Upper lobe of right lung (tissue), 1 donor: ENCODE results near the gene TIGD2. TPM values are rescaled to one million over a fixed set of nuclear protein-coding genes. Genes with fewer than 3 reads are reported as not detected.

ENCODE experiments used
- ATAC-seq: fragments of 200-7000 bp; cut with Tn5 transposase; one replicate; pipeline ENCODE4 v1.9.1; 2020; ENCODE audit warnings: mild to moderate bottlenecking, moderate library complexity
- DNase-seq: peaks from one replicate; pipeline ENCODE4 v3.0.0-alpha.2; 2020
- H3K27ac ChIP-seq: fragments of 200-600 bp; one replicate; pipeline ENCODE4 v1.8.0; 2022
- H3K27me3 ChIP-seq: fragments of 200-600 bp; one replicate; pipeline ENCODE4 v1.8.0; 2022; ENCODE audit warnings: mild to moderate bottlenecking
- H3K36me3 ChIP-seq: fragments of 200-600 bp; one replicate; pipeline ENCODE4 v1.8.0; 2022
- H3K4me1 ChIP-seq: fragments of 200-600 bp; one replicate; pipeline ENCODE4 v1.8.0; 2022
- H3K4me3 ChIP-seq: fragments of 200-600 bp; one replicate; pipeline ENCODE4 v1.8.0; 2022; ENCODE audit warnings: mild to moderate bottlenecking
- H3K9me3 ChIP-seq: fragments of 200-600 bp; one replicate; pipeline ENCODE4 v1.8.0; 2022
- intact Hi-C: fragments of 100-400 bp; cut with DNase I; formaldehyde crosslinking; loops from one replicate; pipeline ENCODE4 v1.11.0; 2022
- total RNA-seq: library from RNA; stranded (reverse); fragmentation: NEBNext Ultra II Directional; extraction: Animal tissue kit (Norgen Biotek cat#: 25700); gene quantifications from one replicate; pipeline ENCODE4 v1.2.1, GENCODE V29; 2021
- TF ChIP-seq, protein P1 (sequence below): fragments of 200-600 bp; IDR thresholded peaks from one replicate; pipeline ENCODE4 v1.8.0; 2022; ENCODE audit warnings: antibody characterized with exemption
- donor health status: DM: no; HTN: yes; CAD: no; lungs with severe emphysema.

The TIGD2 gene
- total RNA-seq, 1 donor from 2014 or later, result 5.1 TPM

DNA sequence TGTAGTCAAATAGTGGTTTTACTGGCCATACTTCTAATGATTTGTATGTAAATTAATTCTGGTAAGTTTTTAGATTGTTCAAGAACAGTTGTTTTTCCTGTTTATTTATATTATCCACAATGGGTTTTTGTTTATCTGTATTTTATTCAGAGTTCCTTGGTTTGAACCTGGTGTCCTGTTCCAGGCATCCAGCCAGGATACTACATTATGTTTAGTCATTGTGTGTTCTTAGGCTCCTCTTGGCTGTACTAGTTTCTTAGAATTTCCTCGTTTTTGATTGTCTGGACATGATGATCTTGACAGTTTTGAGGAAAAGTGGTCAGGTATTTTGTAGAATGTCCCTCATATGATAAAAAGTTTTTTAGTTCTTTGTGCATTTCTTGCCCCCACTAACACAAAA, 7.8 kb downstream of the TIGD2 start:
- no peak for ATAC-seq
- no peaks in the 10 kb centered on the region for H3K27me3 ChIP-seq
- no peaks in the 10 kb centered on the region for H3K4me1 ChIP-seq
- H3K27ac ChIP-seq, result no peak overlapping the region
- H3K9me3 ChIP-seq, result no peaks in the 10 kb centered on the region
- H3K4me3 ChIP-seq, result no peak overlapping the region
- intact Hi-C loops, result no loop called here
- H3K36me3 ChIP-seq, result no peaks in the 10 kb centered on the region
- TF ChIP-seq, protein P1, sequence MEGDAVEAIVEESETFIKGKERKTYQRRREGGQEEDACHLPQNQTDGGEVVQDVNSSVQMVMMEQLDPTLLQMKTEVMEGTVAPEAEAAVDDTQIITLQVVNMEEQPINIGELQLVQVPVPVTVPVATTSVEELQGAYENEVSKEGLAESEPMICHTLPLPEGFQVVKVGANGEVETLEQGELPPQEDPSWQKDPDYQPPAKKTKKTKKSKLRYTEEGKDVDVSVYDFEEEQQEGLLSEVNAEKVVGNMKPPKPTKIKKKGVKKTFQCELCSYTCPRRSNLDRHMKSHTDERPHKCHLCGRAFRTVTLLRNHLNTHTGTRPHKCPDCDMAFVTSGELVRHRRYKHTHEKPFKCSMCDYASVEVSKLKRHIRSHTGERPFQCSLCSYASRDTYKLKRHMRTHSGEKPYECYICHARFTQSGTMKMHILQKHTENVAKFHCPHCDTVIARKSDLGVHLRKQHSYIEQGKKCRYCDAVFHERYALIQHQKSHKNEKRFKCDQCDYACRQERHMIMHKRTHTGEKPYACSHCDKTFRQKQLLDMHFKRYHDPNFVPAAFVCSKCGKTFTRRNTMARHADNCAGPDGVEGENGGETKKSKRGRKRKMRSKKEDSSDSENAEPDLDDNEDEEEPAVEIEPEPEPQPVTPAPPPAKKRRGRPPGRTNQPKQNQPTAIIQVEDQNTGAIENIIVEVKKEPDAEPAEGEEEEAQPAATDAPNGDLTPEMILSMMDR, result no peak
- DNase-seq, result no peak

DNA sequence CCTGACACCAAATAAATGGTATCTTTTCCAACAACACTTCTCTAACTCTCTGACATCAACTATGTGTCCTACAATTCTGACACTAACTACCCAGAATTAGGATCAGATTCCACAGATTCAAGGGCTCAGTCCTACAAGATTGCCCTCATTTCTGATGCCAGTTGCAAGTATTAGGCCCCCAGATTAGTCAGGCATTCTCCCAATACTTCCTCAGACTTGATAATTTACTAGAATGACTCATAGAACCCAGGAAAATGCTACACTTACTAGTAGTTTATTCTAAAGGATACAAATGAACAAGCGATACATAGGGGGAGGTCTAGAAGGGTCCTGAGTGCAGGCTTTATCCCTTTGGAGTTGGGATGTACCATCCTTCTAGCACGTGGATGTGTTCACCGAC, 8.5 kb downstream of the TIGD2 start:
- Histone ChIP-seq H3K36me3 (no peaks in the 10 kb centered on the region), H3K9me3 (no peaks in the 10 kb centered on the region), H3K4me1 (no peaks in the 10 kb centered on the region), H3K4me3 (no peak overlapping the region), H3K27me3 (no peaks in the 10 kb centered on the region), H3K27ac (no peak overlapping the region)
- ATAC-seq (no peak), DNase-seq (no peak)
- intact Hi-C loops, result no loop called here
- TF ChIP-seq, protein P1, result no peak

DNA sequence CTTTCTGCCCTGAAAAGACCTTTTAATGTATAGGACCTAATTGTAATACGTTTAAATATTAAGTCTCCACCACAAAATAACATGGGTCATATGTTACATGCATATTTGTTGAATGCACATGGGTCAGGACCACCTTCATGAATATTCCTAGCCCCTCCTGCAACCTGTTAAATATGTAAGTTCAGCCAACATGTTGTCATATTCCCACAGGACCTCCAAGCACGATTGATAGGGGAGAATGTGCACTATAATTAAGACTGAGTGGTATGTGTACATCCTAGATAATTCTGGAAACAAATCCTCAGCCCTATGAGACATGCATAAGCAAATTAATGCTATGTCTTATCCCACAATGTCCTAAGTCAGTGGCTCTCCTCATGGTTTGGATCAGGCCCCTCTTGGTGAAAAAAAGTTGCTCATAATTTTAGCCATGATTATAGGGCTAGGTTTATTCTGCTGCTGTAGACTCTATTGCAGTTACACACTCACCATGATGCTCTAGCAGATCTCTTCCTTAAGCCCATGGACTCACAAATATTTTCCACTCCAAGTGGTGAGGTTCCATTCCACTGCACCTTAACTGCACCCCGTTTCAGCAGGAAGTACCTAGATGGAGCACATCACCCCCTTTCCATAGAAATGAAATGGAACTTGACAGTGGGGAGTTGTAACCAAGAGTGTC, 10.2 kb downstream of the TIGD2 start:
- intact Hi-C loops, result no loop called here
- TF ChIP-seq, protein P1, result no peak
- Histone ChIP-seq H3K27ac (no peak overlapping the region), H3K9me3 (no peaks in the 10 kb centered on the region), H3K4me1 (no peaks in the 10 kb centered on the region), H3K36me3 (no peaks in the 10 kb centered on the region), H3K4me3 (no peak overlapping the region), H3K27me3 (no peaks in the 10 kb centered on the region)
- ATAC-seq (no peak), DNase-seq (no peak)

DNA sequence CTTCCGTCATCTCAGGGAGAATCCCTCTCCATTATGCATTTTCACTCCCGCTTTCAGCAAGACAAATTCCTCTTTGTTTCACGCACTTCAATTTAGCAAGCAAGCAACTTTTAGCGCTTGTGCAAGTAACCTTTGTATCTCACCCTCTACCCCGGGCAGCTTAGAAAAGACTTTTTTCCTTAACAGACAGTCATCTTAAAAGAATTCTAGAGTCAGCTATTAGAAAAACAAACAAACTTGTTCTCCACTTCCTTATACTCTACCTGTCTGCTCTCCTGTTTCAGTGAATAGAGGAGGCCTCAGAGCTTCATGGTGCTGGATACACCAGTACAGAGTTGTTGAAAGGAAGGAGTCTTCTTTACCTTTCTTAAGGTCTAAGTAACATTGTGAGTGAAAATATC, 12.1 kb downstream of the TIGD2 start:
- Histone ChIP-seq H3K27ac (peak overlapping the region; percentile 6), H3K4me1 (no peaks in the 10 kb centered on the region), H3K27me3 (no peaks in the 10 kb centered on the region), H3K9me3 (no peaks in the 10 kb centered on the region), H3K4me3 (no peak overlapping the region), H3K36me3 (no peaks in the 10 kb centered on the region)
- ATAC-seq (peak; percentile 77), DNase-seq (no peak)
- TF ChIP-seq, protein P1, result no peak
- intact Hi-C loops, result no loop called here

DNA sequence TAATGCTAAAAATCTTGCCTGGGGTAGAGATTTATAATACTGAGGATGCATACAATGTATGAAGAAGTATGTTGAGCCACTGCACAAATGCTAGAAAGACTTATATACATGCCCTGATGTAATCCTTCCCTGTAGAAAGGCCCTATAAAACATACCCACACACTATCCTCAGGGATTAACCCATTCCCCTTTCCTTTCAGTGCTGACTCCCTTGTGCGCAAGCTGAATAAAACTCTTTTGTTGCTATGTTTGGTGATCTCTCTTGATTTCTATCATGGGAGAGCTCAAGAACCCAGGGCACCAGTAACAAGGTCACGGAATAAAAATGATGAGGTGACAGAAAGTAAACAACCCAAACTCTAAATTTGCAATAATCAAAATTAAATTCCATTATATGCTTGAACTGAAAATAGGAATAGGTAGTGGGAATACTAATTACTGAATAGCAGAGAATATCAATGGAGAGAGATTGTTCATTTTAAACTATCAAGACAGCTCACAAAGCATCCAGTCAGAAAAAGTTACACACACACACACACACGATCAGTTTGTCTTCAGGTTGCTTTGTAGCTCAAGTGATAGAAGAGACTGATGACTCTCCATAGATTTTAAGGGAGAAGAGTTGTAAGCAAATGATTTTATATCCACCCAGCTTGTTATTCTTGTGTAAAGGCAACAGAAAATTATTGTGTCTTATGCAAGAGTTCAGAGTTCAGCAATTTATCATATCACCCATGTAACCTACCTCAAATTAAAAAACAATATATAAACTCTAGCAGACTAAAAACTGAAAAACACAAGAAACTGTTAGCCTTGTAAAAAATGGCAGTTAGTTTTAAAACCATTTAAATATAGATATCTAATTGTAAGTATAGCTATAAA, 14.8 kb downstream of the TIGD2 start:
- DNase-seq (no peak), ATAC-seq (no peak)
- Histone ChIP-seq H3K4me1 (no peaks in the 10 kb centered on the region), H3K36me3 (no peaks in the 10 kb centered on the region), H3K27me3 (no peaks in the 10 kb centered on the region), H3K9me3 (no peaks in the 10 kb centered on the region), H3K4me3 (no peak overlapping the region), H3K27ac (no peak overlapping the region)
- intact Hi-C loops, result no loop called here
- TF ChIP-seq, protein P1, result no peak
